Smooth muscle cell of the brain vasculature (primary cell): ENCODE measurements around the gene CCN5.

Experiments used
- DNase-seq: peaks from one replicate; pipeline ENCODE4 v3.0.0-alpha.2; 2012; ENCODE audit warnings: low read depth, low spot score

The CCN5 gene

GRCh38 chr20:44715499-44716308 is 535 bp downstream of the CCN5 start:
- DNase-seq = no peak

DNA sequence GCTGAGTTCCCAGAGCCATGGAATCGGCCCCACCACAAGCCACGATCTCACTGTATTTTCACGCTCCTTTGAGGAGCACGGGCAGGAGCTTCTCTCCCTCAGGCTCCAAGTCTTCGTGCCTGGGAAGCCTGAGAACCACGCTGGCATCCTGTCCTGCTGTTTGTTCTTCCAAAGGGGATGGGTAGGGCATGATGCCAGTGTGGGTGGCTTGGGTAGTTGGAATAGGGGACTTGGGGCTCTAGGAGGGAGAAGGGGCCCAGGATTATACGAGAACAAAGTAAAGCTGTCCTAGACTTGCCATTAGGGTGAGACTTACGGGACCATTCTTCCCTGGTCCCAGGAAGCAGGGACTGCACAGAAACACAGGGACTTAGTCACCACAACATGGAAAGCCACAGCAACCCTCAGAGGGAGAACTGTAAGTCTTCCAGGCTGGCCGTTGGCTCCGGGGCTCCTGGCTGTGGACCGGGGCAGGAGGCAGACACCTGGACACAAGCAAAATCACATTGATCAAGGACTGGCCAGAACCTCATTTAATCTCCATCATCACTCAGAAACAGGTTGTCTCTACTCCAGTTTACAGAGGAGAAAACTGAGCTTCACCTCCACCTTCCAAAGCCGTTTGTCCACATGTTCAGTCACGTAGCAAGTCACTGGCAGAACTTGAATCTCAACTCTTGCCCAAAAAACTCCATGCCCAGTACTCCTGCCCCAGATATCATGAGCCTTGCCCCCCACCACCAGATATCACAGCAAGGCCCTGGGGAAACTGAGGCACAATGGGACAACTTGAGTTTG is 1.3 kb downstream of the CCN5 start:
- no peak for DNase-seq

- DNase-seq = no peak
Measured at GRCh38 chr20:44717986-44718385, 2.8 kb downstream of the CCN5 start.

GRCh38 chr20:44719841-44720240 is 4.7 kb downstream of the CCN5 start:
- no peak for DNase-seq

DNA sequence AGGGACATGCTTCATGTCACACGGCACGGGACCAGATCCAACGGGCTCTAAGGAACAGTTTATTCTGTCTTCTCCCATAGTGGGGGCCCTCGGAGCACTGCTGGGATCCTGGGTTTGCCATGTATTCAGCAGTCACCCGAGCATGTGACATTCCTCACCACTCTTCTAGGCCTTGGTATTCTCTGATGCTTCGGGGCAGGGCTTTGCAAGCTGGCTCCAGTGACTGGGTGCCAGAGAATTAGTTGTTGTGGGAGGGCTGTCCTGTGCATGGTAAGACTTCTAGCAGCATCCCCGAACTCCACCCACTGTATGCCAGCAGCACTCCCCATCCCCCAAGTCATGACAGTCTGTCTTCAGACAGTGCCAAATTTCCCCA is 5.4 kb downstream of the CCN5 start:
- DNase-seq = no peak

DNA sequence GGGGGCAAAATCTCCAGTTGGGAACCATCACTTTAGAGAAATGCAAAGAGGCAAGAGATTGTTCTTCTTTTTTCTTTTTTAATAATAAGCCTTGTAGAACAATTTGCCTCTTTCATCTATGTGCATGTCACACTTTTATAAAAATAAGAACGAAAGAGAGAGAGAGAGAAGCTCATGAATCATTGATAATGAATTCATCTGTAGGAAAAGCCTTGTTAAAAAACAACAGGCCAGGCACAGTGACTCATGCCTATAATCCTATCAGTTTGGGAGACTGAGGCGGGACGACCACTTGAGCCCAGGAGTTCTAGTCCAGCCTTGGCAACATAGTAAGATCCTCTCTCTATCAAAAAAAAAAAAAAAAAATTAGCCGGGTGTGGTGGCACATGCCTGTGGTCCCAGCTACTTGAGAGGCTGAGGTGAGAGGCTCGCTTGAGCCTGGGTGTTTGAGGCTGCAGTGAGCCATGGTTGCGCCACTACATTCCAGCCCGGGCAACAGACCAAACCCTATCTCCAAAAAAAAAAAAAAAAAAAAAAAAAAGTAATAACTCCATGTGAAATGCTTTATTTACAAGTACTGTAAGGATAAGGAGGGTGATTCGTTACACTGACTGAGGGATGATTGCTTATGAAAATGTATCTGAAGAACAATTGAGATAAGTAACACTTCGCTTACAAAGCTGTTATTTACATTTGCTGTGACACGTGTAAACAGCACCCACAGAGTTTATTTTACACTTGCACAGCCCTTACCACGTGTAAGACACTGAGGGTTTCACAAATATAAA is 6.0 kb downstream of the CCN5 start:
- DNase-seq = no peak

DNA sequence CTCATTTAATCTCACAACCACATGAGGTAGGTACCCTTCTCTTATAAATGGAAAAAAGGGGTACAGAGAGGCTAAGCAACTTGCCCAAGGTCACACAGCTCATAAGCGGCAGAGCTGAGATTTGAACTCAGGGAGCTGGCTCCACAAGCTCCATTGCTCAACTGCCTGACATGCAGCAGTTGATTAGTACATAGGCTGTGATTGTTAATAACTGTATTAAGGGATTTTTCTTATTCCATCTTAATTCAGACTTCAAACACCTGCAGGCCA is 6.6 kb downstream of the CCN5 start:
- no peak for DNase-seq

- DNase-seq = no peak
Measured at GRCh38 chr20:44722990-44723389, 7.8 kb downstream of the CCN5 start.

GRCh38 chr20:44723391-44723790 is 8.2 kb downstream of the CCN5 start:
- no peak for DNase-seq

DNA sequence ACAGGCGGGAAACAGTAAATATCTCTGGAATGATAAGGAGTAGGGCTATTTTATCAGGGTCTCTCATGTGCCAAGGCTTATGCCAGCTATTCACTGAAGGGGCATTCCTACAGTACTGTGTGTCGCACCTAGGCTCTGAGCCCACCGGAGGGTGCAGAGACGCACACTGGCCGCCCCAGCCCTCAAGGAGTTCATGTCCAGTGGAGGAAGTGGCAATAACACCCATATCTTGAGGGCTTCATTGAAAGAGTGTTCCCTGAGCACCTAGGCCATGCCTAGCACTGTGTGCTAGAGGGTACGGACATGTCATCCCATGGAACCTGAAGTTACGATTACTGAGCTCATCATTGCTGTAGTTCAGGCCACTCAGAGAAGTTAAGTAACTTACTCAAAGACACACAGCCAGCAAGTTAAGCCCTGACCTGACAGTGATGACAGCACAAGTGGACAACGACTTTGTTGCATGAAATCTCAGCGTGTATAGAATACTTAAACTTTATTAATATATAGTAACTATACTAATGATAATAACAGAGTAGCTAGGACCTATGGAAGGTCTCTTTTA is 8.7 kb downstream of the CCN5 start:
- no peak for DNase-seq

DNA sequence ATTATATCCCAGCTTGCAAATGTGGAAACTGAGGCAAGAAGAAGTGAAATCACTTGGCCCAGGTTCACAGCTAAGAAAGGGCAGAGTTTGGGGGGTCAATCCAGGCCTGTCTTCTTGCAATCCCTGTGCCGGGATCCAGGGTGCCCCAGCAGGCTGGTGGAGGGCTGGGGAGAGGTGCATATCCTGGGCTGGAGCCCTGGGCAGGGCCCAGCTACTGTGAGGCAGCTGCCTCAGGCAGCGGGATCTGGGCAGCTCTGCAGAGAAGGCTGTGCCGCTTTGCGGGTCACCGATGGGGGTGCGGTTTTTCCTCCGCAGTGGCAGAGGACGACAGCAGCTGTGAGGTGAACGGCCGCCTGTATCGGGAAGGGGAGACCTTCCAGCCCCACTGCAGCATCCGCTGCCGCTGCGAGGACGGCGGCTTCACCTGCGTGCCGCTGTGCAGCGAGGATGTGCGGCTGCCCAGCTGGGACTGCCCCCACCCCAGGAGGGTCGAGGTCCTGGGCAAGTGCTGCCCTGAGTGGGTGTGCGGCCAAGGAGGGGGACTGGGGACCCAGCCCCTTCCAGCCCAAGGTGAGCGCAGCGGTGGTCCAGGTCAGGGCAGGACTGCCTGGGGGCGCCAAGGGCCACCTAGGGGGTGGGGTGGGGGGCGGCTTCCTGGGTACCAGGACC is 9.4 kb downstream of the CCN5 start:
- DNase-seq = no peak

GRCh38 chr20:44725837-44726236 is 10.7 kb downstream of the CCN5 start:
- no peak for DNase-seq

- no peak for DNase-seq
Measured at GRCh38 chr20:44727039-44727438, 11.9 kb downstream of the CCN5 start.

DNA sequence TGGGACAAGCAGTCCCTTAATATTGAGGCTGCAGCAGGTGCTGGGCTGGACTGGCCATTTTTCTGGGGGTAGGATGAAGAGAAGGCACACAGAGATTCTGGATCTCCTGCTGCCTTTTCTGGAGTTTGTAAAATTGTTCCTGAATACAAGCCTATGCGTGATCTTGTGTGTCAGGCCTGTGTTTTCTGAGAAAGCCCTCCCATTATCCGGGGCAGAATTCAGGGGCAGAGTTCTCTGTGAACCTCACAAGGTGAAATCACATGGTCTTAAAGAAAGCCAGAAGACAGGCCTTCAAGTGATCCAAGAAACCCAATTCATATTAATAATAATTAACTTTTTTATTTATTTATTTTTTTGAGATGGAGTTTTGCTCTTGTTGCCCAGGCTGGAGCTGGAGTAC is 12.5 kb downstream of the CCN5 start:
- no peak for DNase-seq

- DNase-seq = no peak
Measured at GRCh38 chr20:44728801-44729443, 13.8 kb downstream of the CCN5 start.

DNA sequence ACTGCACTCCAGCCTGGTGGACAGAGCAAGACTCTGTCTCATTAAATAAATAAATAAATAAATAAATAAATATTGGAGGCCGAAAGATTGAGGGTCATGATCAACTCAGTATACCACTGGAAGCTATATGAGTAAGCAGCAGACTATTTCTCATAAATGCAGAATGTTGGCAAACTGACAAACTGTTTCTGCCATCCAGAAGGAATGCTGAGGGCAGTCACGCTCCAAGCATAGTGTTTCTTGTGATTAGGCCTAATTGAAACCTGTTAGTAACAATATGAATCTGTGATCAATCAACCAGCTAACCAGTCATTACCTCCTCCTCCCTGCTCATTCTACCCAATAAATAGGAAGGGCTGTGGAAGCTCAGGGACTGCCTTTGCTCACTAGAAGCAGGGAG is 15.3 kb downstream of the CCN5 start:
- no peak for DNase-seq

GRCh38 chr20:44731657-44732056 is 16.5 kb downstream of the CCN5 start:
- DNase-seq = no peak

DNA sequence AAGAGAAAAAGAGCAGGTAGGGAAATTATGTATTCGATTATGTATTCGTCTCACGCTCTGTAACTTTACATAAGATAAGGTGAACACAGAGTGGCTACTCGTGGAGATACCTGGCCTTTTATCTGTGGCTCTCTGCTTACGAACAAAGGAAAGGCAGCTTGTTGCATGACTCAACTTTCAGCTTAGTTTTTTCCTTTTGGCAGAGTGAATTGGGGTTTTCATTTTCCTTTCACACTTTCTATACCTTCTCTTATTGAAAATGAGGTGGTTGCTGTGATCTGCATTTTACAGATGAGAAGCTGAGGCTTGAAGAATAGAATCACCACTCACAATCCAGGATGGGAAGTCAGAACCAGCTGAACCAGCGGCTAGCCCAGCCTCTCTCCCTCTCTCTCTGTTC is 17.2 kb downstream of the CCN5 start:
- DNase-seq = no peak

DNA sequence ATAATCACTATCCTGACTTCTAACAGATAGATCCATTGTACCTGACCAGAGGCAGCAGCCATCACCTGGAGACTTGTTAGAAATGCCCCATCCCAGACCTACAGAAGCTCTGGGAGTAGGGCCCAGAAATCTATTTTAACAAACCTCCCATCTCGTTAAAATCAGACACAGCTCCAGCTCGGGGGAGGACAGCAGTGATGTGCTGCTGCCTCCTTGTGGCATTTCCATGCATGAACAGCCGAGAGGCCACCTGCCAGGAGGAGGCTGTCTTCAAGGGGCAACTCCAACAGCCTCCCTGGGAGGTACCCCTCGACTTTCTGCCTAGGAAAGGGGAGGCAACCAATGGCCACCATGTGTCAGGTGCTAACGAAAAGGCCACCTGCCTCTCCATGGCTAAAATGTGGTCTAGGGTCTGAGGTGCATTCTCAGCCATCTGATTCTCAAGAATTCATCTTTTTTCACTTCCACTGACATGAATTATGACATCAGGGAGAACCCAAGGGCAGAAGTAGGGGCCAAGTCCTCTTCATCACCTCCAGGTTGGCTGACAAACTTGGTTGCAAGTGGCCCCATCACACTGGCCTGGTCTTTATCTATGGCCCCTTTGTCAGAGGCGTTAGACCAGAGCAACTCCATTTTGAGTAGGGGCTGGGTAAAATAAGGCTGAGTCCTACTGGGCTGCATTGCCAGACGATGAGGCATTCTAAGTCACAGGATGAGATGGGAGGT is 18.3 kb downstream of the CCN5 start:
- peak; percentile 55 for DNase-seq

- no peak for DNase-seq
Measured at GRCh38 chr20:44734938-44735337, 19.8 kb downstream of the CCN5 start.

DNA sequence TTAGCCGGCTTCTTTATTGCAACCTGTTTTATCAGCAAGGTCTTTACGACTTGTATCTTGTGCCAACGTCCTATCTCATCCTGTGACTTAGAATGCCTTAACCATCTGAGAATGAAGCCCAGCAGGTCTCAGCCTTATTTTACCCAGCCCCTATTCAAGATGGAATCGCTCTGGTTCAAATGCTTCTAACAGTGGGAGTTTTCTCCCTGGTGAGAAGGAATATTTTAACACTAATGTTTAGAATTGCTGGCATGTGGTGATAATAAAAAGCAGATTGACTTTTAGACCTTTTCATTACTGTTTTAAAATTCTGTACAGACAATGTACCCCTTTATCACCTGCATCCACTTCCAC is 20.6 kb downstream of the CCN5 start:
- DNase-seq = no peak
